Measurements from ENCODE around the gene JMJD7. TPM values are rescaled to one million over a fixed set of nuclear protein-coding genes. Genes with fewer than 3 reads are reported as not detected.

Gene JMJD7
- 3.1 and 3.8 TPM in 2 replicates for polyA plus RNA-seq (2011; rRNA removed)
- polyA plus RNA-seq (2012; cell fraction: cytosol; rRNA removed), result 5.7 and 6.1 TPM in 2 replicates
- 15.8 and 21.4 TPM in 2 replicates for polyA plus RNA-seq (2012; cell fraction: nucleus; rRNA removed)
- polyA plus RNA-seq (2017; fragmentation: RNase III; extraction: RNeasy Plus Mini Kit Qiagen cat#74134 plus additional on column Dnase treatment), result 3.0 to 3.9 TPM (median 3.4 TPM) in 3 replicates
- polyA minus RNA-seq (2011; rRNA and poly(A)+ RNA removed), result 1.2 and 3.7 TPM in 2 replicates

DNA sequence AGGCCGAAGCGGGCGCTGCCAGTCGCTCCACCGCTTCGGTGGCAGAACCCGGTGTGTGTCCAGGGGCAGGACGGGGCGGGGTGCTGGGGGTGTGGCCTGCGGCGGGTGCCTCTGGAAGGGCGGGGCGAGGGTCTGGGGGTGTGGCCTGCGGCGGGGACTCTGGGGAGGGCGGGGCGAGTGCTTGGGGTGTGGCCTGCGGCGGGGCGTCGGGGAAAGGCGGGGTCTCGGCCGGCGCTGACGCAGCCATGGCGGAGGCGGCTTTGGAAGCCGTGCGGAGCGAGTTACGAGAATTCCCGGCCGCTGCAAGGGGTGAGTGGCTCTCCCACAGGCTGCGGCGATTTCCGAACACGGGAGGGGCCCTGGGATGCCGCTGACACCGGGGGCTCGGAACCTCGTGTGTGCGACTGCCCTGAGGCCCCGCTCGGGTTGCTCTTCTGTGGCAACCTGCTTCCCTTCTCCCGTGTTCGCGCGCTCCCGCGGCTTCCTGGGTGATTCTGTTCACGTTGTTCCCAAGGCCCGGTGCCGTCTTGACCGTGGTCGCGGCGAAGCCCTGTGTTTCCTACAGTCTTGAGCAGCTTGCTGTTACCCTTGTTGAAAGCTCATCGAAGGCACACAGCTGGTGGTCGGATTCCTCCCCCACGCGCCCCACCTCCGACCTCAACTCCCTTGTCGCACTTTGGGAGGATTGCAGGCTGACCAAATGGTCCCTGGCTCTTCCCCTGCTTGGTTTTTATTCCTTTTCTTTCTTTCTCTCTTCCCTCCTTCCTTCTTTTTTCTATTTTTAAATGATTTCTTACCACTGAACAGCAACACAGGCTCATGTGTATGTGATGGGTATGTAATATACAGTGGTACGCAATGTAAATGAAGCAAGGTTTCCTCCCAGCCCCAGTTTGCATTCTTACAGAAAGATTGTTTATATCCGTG lies at the start of gene JMJD7:
JMJD7 (plus strand) TSS at position 213 of the 927 bp plus-strand sequence; CDS start at position 246, 33 bp downstream.
- WGBS (ENCODE audit: missing lambda C conversion rate), result 4% methylated on average over 32 of the region's 66 CpGs
- ChIA-PET CTCF (interaction anchor here (1.3 to 1.5 kb wide), 3 partner anchors 10 to 77 kb away, joined by 3 to 5 read pairs (median 3); no protein-coding TSS in a partner anchor), POLR2A (no interaction called here)
- peak within 1 kb of the TSS; percentile 92 for H3K4me2 ChIP-seq
- ATAC-seq (peak; percentile 78 to 94), FAIRE-seq (no peak), DNase-seq (ENCODE audit: low read depth in 1 of 2, low spot score in 1 of 2) (peak; percentile 78 to 82)
- no peaks in the 10 kb centered on the region for H3K9me3 ChIP-seq
- H3K27ac ChIP-seq, result peak within 1 kb of the TSS; percentile 70 to 83
- 0 out of 3 replicates have a peak, but pooled peaks cover 7% of the 10 kb centered on the region for H3K4me1 ChIP-seq
- peak within 1 kb of the TSS; percentile 65 for H3K4me3 ChIP-seq
- TF ChIP-seq, protein P1, sequence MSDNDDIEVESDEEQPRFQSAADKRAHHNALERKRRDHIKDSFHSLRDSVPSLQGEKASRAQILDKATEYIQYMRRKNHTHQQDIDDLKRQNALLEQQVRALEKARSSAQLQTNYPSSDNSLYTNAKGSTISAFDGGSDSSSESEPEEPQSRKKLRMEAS (IDR thresholded peaks at IDR 0.05), result peak; percentile 36; the same call in 1 of the 2 replicates
- TF ChIP-seq RNF2 (IDR thresholded peaks at IDR 0.05; ENCODE audit: borderline replicate concordance, low read depth) (no peak), CHD4 (IDR thresholded peaks at IDR 0.05; ENCODE audit: borderline replicate concordance) (no peak), RARB (CRISPR knock-in tag; IDR thresholded peaks at IDR 0.05) (no peak), ESRRA (IDR thresholded peaks at IDR 0.05; ENCODE audit: borderline replicate concordance, low read length) (no peak), HEYL (CRISPR knock-in tag; IDR thresholded peaks at IDR 0.05) (no peak), PHF8 (IDR thresholded peaks at IDR 0.05; ENCODE audit: borderline replicate concordance, low read depth) (peak; percentile 35; the same call in 1 of the 2 replicates), POLR2A (IDR thresholded peaks at IDR 0.05; ENCODE audit: low read length) (peak; percentile 62), RAD21 (conservative IDR thresholded peaks at IDR 0.05 in 1 of 2, IDR thresholded peaks at IDR 0.05 in 1 of 2) (no peak), NFE2L2 (conservative IDR thresholded peaks at IDR 0.05; ENCODE audit: low read length) (no peak), SREBF2 (IDR thresholded peaks at IDR 0.05) (no peak), JUN (IDR thresholded peaks at IDR 0.05) (peak in 1 of 2 experiments; percentile 62; a peak in 2 of 5 replicates), CBX8 (IDR thresholded peaks at IDR 0.05) (no peak), MAZ (IDR thresholded peaks at IDR 0.05; ENCODE audit: borderline replicate concordance, low read depth, low read length) (no peak)
- TF ChIP-seq, protein P2, sequence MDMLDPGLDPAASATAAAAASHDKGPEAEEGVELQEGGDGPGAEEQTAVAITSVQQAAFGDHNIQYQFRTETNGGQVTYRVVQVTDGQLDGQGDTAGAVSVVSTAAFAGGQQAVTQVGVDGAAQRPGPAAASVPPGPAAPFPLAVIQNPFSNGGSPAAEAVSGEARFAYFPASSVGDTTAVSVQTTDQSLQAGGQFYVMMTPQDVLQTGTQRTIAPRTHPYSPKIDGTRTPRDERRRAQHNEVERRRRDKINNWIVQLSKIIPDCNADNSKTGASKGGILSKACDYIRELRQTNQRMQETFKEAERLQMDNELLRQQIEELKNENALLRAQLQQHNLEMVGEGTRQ (IDR thresholded peaks at IDR 0.05), result no peak
- TF ChIP-seq, protein P3, sequence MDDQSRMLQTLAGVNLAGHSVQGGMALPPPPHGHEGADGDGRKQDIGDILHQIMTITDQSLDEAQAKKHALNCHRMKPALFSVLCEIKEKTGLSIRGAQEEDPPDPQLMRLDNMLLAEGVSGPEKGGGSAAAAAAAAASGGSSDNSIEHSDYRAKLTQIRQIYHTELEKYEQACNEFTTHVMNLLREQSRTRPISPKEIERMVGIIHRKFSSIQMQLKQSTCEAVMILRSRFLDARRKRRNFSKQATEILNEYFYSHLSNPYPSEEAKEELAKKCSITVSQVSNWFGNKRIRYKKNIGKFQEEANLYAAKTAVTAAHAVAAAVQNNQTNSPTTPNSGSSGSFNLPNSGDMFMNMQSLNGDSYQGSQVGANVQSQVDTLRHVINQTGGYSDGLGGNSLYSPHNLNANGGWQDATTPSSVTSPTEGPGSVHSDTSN (IDR thresholded peaks at IDR 0.05), result no peak
- TF ChIP-seq, protein P4, sequence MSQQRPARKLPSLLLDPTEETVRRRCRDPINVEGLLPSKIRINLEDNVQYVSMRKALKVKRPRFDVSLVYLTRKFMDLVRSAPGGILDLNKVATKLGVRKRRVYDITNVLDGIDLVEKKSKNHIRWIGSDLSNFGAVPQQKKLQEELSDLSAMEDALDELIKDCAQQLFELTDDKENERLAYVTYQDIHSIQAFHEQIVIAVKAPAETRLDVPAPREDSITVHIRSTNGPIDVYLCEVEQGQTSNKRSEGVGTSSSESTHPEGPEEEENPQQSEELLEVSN (IDR thresholded peaks at IDR 0.05; ENCODE audit: borderline replicate concordance, low read depth), result no peak

DNA sequence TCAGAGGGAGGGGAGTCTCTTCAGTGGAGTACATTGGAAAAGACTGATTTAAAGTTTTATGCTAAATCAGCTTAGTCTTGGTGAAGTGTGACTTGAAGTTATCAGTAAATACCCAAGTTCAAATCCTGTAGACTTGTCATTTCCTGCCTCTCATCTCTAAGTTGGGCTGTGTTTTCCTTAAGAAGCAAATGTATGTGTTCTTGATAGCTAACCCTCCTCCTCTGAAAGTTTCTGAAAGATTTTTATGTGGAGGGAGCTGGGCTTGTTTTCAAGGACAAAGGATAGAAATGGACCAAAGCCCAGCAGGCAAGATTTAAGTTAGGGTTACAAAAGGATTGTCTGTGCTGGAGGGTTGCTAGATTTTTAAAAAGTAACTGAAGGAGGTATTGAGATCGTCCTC lies 49.4 kb upstream of the JMJD7 start:
- H3K9me3 ChIP-seq, result no peaks in the 10 kb centered on the region
- CTCF ChIA-PET, result interaction anchor here (0.6 to 1.5 kb wide), 3 partner anchors 27 to 126 kb away, joined by 3 to 4 read pairs (median 3); no protein-coding TSS in a partner anchor
- WGBS (ENCODE audit: missing lambda C conversion rate), result 96% methylated on average over 1 of the region's 1 CpG
- H3K4me2 ChIP-seq, result no peak overlapping the region
- H3K4me1 ChIP-seq, result peaks cover 18% of the 10 kb centered on the region; the same call in 2 of the 3 replicates
- POLR2A ChIA-PET, result no interaction called here
- DNase-seq (ENCODE audit: low read depth in 1 of 2, low spot score in 1 of 2), result no peak
- ATAC-seq, result no peak
- no peak overlapping the region for H3K4me3 ChIP-seq
- no peak overlapping the region for H3K27ac ChIP-seq
- no peak for FAIRE-seq
- TF ChIP-seq CEBPB (IDR thresholded peaks at IDR 0.05) (no peak), GATA3 (IDR thresholded peaks at IDR 0.05; ENCODE audit: borderline replicate concordance) (no peak), JUNB (IDR thresholded peaks at IDR 0.05) (no peak), MAFK (IDR thresholded peaks at IDR 0.05; ENCODE audit: partially characterized antibody) (no peak), KDM5A (IDR thresholded peaks at IDR 0.05) (no peak), RCOR1 (IDR thresholded peaks at IDR 0.05; ENCODE audit: low read depth, low read length) (no peak), RFX5 (IDR thresholded peaks at IDR 0.05) (no peak), CBX2 (IDR thresholded peaks at IDR 0.05; ENCODE audit: borderline replicate concordance, low read depth) (no peak), FOXS1 (CRISPR knock-in tag; IDR thresholded peaks at IDR 0.05) (no peak), FOSL2 (IDR thresholded peaks at IDR 0.05) (no peak), FOSL2 (CRISPR knock-in tag; IDR thresholded peaks at IDR 0.05) (no peak), MYC (IDR thresholded peaks at IDR 0.05; ENCODE audit: borderline replicate concordance, low read length) (no peak), ZC3H11A (IDR thresholded peaks at IDR 0.05) (no peak)
- TF ChIP-seq, protein P5, sequence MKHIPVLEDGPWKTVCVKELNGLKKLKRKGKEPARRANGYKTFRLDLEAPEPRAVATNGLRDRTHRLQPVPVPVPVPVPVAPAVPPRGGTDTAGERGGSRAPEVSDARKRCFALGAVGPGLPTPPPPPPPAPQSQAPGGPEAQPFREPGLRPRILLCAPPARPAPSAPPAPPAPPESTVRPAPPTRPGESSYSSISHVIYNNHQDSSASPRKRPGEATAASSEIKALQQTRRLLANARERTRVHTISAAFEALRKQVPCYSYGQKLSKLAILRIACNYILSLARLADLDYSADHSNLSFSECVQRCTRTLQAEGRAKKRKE (CRISPR knock-in tag; IDR thresholded peaks at IDR 0.05; ENCODE audit: low read depth), result no peak
- TF ChIP-seq, protein P1 (IDR thresholded peaks at IDR 0.05), result no peak
- TF ChIP-seq, protein P6, sequence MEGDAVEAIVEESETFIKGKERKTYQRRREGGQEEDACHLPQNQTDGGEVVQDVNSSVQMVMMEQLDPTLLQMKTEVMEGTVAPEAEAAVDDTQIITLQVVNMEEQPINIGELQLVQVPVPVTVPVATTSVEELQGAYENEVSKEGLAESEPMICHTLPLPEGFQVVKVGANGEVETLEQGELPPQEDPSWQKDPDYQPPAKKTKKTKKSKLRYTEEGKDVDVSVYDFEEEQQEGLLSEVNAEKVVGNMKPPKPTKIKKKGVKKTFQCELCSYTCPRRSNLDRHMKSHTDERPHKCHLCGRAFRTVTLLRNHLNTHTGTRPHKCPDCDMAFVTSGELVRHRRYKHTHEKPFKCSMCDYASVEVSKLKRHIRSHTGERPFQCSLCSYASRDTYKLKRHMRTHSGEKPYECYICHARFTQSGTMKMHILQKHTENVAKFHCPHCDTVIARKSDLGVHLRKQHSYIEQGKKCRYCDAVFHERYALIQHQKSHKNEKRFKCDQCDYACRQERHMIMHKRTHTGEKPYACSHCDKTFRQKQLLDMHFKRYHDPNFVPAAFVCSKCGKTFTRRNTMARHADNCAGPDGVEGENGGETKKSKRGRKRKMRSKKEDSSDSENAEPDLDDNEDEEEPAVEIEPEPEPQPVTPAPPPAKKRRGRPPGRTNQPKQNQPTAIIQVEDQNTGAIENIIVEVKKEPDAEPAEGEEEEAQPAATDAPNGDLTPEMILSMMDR (IDR thresholded peaks at IDR 0.05), result no peak
